ENCODE measurements around the gene E2F7.
"Not testable (repeated sequence)": the region's sequence is repeated elsewhere in the genome, so short reads cannot be mapped to it uniquely, and the experiment has no call there.

Gene E2F7, protein sequence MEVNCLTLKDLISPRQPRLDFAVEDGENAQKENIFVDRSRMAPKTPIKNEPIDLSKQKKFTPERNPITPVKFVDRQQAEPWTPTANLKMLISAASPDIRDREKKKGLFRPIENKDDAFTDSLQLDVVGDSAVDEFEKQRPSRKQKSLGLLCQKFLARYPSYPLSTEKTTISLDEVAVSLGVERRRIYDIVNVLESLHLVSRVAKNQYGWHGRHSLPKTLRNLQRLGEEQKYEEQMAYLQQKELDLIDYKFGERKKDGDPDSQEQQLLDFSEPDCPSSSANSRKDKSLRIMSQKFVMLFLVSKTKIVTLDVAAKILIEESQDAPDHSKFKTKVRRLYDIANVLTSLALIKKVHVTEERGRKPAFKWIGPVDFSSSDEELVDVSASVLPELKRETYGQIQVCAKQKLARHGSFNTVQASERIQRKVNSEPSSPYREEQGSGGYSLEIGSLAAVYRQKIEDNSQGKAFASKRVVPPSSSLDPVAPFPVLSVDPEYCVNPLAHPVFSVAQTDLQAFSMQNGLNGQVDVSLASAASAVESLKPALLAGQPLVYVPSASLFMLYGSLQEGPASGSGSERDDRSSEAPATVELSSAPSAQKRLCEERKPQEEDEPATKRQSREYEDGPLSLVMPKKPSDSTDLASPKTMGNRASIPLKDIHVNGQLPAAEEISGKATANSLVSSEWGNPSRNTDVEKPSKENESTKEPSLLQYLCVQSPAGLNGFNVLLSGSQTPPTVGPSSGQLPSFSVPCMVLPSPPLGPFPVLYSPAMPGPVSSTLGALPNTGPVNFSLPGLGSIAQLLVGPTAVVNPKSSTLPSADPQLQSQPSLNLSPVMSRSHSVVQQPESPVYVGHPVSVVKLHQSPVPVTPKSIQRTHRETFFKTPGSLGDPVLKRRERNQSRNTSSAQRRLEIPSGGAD

DNA sequence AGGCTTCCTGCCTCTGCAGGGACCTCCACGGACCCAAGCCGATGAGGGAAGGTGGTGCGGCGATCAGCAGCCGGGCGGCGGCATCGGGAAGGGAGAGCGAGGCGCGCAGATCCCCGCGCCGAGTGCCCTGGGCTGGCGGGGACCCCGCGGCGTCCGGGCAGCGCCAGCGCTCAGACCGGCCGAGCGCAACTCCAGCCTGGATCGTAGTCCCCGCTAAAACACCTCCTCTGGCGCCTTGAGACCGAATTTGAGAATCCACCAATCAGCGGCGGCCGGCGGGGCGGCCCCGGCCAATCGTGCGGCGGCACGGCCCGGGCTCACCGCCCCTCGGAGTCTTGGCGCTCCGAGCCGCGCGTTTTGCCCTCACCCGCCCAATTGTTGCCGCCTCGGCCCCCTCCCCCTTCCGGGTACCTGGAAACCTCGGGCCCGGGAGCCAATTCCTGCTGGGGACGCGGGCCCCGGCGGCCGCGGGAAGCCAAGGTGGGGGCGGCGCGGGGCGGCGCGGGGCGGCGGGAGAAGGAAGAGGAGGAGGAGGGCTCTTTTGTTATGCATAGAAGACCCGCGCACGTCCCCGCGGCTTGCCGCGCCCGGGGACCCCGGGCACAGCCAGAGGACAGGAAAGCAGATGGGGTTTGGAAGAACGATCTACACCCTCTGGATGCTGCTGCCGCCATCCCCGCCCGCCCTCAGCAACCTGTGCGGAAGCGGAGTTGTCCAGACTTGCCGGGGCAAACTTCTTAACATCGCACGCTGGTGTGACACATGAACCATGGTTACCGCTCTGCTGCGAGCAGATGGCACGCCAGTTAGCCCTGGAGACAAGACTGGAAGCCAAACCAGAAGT lies at the start of gene E2F7:
E2F7 (minus strand) TSS at position 209 of the 844 bp plus-strand sequence. CDS start 934 bp downstream, outside the sequence.
- peak; percentile 77 for DNase-seq (ENCODE audit: low read depth)

DNA sequence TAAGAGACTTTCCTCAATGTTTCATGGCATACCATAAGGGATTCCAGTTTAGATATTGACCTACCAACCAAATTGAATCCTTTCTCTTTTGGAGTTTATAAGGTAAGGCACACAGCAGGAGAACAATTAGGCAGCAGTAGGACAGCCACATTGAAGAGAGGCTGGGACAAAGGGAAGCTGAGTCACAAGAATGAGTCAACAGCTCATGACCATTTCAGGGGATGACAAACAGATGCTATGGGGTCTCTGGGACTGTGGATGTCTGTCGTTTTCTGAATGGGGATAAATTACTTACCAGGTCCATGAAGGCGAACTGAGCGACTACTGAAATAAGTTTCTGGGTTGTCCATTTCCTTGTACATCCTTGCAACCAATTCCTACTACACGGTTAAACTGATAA lies 48.6 kb upstream of the E2F7 start:
- DNase-seq (ENCODE audit: low read depth) = no peak

DNA sequence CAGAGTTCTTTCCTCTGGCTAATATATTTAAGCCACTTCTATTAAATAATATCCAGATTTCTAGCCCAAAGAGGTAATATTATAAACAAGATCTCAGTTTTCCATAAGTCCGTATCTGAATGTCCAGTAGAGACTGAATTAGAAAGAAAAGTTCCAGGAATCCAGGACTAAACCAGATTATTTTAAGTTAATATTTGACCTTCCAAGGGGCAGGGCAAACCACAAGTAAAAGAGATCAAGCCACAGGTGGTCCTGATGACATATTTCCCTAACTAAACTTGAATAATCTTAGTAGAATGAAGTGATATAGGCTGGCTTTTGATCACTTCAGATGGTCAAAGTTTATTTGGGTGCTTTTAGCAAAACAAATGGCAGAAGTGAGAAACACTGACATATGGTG lies 43.3 kb upstream of the E2F7 start:
- DNase-seq (ENCODE audit: low read depth) = no peak

DNA sequence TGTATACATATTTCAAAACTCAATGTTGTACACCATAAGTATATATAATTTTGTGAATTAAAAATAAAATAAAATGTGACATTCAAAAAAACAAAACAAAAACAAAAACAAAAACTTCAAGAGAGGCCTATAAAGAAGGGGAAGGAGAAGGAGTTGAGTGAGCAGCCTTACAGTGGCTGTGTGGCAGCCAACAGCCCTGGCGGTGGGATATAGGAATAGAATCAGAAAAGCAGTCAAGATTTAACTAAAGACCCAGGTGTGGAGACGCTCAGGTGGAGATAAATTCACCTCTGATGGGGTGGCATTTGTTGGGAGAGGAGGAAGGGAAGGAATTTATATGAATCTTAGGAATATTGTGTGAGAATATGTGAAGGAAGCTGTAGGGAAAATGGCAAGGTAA lies 41.8 kb upstream of the E2F7 start:
- DNase-seq (ENCODE audit: low read depth) = no peak

DNA sequence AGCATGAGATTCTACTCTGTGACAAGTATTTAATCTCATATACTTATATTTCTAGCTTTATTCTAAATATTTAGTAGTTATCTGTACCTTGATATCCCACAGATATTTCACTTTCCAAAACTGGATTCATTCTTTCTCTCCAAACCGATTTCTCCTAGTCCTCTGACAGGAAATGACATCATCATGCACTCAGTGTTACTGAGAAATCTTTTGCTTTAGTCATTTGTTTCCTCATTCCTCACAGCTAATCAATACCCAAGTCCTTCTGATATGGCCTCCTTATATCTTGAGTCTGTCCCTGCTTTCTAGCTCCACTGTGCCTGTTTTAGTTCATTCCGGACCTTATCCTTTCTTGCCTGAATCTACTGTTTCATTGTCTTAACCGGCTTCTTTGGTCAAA lies 39.4 kb upstream of the E2F7 start:
- no peak for DNase-seq (ENCODE audit: low read depth)

GRCh38 chr12:77104286-77104685 lies 38.9 kb upstream of the E2F7 start:
- no peak for DNase-seq (ENCODE audit: low read depth)

- no peak for DNase-seq (ENCODE audit: low read depth)
These were observed 37.3 kb upstream of the E2F7 start for GRCh38 chr12:77102691-77103090.

DNA sequence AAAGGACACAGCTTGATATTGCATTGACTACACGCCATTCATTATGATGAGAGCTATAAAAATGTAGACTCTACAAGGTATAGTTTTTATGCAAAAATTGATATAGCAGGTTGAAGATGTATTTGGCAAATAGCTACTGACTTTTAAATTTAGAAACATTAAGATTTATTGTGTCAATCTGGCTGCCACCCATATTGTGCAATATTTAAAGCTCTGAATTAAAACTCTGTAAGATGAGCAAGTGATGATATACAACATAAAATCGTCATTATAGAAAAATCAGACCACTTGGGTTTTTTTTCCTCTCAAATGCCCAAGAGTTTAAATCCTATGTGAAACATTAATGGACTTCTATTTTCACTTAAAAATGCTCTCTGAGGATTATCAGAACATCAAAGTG lies 36.8 kb upstream of the E2F7 start:
- DNase-seq (ENCODE audit: low read depth) = no peak

- DNase-seq (ENCODE audit: low read depth) = no peak
These were observed 34.4 kb upstream of the E2F7 start for GRCh38 chr12:77099799-77100198.

- DNase-seq (ENCODE audit: low read depth) = no peak
These were observed 32.5 kb upstream of the E2F7 start for GRCh38 chr12:77097846-77098245.

- DNase-seq (ENCODE audit: low read depth) = not testable (repeated sequence)
These were observed 26.9 kb upstream of the E2F7 start for GRCh38 chr12:77092227-77092626.

DNA sequence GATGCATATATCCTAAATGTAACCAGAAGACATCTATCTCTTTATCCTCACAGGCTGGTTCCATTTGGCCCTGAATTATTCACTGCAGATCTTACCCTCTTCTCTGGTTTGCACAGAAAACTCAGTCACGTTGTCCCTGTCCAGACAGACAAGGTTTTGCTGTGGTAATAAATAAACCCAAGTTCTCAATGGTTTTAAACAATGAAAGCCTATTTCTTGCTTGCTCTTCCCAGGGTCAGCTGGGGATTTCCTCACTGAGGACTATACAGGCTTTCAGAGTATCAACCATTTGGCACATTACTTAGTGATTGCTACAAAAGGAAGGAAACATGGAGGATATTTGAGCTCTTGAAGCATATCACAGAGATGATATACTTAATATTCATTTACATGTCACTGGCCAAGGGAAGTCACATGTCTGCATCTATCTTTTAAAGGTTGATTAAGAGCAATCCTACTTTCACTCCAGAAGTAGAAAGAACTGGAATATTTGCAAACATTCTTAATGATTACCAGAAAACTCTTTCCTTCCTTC lies 24.4 kb upstream of the E2F7 start:
- DNase-seq (ENCODE audit: low read depth) = no peak

DNA sequence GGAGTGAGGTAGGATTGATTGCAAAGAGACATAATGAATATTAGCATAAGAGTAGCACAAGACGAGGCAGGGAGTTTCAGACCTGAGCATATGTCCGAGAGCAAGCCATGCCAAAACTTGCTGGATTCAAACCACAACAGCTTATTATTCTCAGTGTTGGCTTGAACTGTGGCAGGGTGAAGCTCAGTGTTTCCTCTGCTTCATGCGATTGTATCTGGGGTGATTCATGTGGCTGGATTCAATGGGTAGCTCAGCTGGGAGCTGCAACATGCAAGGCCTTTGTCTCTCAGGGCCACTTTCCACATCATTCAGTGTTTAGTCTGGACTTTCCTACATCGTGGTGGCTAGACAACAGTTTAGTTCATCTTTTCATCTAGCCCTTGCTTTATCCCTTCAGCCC lies 22.1 kb upstream of the E2F7 start:
- DNase-seq (ENCODE audit: low read depth) = no peak

GRCh38 chr12:77082021-77082420 lies 16.7 kb upstream of the E2F7 start:
- DNase-seq (ENCODE audit: low read depth) = no peak

GRCh38 chr12:77079631-77080030 lies 14.3 kb upstream of the E2F7 start:
- no peak for DNase-seq (ENCODE audit: low read depth)

DNA sequence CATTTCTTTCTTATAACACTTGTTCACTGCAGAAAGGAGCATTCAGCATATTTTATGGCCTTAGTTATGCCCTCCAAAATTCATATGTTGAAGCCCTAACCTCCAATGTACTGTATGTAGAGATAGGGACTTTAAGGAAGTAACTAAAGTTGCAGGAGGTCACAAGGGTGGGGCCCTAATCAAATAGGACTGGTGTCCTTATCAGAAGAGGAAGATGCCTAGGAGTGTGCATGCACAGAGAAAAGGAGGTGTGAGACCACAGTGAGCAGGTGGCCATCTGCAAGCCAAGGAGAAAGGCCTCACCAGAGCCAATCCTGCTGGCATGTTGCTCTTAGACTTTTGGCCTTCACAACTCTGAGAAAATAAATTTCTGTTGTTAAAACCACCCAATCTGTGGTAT lies 12.9 kb upstream of the E2F7 start:
- DNase-seq (ENCODE audit: low read depth) = no peak

DNA sequence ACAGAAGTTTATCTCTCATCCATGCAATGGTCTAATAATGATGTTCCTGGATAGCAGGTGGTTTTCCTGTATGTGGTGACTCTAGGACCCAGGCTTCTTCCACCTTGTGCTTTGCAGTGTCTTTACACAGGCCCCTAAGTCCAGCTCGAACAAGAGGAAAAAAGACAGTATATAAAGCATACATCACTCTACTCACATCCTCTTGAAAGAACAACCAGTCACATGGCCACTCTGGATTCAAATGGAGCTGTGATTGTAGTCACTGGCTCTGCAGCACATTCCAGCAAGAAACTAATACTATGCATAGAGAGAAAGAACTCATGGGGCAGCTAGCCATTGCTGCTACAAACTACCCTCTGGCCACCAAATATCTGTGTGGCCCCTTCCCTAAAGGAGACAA lies 11.5 kb upstream of the E2F7 start:
- no peak for DNase-seq (ENCODE audit: low read depth)

GRCh38 chr12:77073894-77074293 lies 8.5 kb upstream of the E2F7 start:
- not testable (repeated sequence) for DNase-seq (ENCODE audit: low read depth)

GRCh38 chr12:77072833-77073495 lies 7.6 kb upstream of the E2F7 start:
- DNase-seq (ENCODE audit: low read depth) = no peak

DNA sequence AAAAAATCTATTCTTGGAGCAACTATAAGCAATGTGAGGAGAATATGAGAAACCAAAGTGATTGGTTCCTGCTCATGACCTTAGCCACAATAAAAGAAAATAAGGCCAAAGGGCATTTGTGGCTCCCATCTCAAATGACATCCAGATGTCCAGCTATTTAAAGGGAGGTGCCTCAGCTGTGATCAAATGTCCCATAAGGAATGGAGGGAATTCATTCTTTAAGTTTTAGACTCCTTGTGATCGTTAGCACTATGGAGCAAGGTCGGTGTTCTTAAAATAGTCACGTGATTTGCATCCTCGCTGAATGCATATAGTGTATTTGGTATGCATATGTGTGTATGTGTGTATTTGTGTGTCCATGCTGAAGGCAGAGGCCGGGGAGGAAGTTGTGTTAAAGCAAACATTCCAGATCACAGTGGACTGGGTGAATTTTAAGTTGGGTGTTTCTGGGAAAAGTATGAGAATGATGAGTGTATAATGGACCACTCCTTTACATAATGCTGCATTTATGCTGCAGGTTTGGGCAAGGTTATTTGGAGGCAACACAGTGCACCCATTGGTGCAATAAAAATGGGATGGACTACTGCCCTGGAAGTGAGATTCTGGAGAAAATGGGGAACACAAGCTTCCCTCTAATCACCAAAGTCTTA lies 5.6 kb upstream of the E2F7 start:
- no peak for DNase-seq (ENCODE audit: low read depth)

DNA sequence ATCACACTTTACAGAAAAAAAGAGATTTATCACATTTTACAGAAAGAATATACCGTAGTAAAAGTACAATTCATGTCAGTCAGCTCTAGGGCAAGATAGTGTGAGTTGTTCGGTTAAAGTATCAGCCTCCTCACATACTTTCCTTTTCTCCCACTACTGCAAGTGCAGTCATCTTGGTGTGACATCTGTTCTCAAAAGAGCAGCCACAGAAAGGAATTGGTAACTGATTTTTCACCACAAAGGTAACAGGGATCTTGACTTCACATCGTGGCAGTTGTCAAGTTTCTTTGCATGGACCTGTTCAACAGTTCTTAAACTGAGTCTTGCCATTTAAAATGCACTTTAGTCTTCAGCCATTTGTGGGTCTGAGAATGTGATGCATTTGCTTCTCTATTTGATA lies 5.0 kb upstream of the E2F7 start:
- no peak for DNase-seq (ENCODE audit: low read depth)
